Chondrocyte (in vitro differentiated cells): ENCODE data around the gene FAM83E. TPM values are rescaled to one million over a fixed set of nuclear protein-coding genes. Genes with fewer than 3 reads are reported as not detected.

Source experiments
- DNase-seq: peaks from one replicate; pipeline ENCODE4 v3.0.0; 2021; ENCODE audit warnings: mixed read lengths, low spot score
- H3K27ac Mint-ChIP-seq: one replicate; pipeline ENCODE4 v1.8.0; 2021; ENCODE audit warnings: mild to moderate bottlenecking, moderate library complexity, mixed read lengths; ENCODE audit not compliant: unreplicated experiment
- H3K27me3 Mint-ChIP-seq: 2 replicates; pipeline ENCODE4 v1.8.0; 2021; ENCODE audit warnings: low read depth, mixed read lengths
- H3K36me3 Mint-ChIP-seq: 2 replicates; pipeline ENCODE4 v1.8.0; 2021; ENCODE audit warnings: low read depth, mixed read lengths
- H3K4me1 Mint-ChIP-seq: 2 replicates; pipeline ENCODE4 v1.8.0; 2021; ENCODE audit warnings: low read depth, mild to moderate bottlenecking, mixed read lengths
- H3K4me3 Mint-ChIP-seq: one replicate; pipeline ENCODE4 v1.8.0; 2021; ENCODE audit warnings: mild to moderate bottlenecking, moderate library complexity, mixed read lengths; ENCODE audit not compliant: unreplicated experiment
- H3K9me3 Mint-ChIP-seq: 2 replicates; pipeline ENCODE4 v1.8.0; 2021; ENCODE audit warnings: low read depth, mixed read lengths
- total RNA-seq: library from RNA; stranded (reverse); gene quantifications from 3 replicates; pipeline ENCODE4 v1.2.1, GENCODE V29; 2021
- TF ChIP-seq, protein P1 (sequence below): fragments of 200-600 bp; sonication (generic); IDR thresholded peaks from 2 replicates; pipeline ENCODE4 v1.5.0; 2021; ENCODE audit warnings: antibody characterized with exemption, mild to moderate bottlenecking, moderate library complexity

The FAM83E gene
- total RNA-seq, 1 donor from 2014 or later = 0.67 TPM

DNA sequence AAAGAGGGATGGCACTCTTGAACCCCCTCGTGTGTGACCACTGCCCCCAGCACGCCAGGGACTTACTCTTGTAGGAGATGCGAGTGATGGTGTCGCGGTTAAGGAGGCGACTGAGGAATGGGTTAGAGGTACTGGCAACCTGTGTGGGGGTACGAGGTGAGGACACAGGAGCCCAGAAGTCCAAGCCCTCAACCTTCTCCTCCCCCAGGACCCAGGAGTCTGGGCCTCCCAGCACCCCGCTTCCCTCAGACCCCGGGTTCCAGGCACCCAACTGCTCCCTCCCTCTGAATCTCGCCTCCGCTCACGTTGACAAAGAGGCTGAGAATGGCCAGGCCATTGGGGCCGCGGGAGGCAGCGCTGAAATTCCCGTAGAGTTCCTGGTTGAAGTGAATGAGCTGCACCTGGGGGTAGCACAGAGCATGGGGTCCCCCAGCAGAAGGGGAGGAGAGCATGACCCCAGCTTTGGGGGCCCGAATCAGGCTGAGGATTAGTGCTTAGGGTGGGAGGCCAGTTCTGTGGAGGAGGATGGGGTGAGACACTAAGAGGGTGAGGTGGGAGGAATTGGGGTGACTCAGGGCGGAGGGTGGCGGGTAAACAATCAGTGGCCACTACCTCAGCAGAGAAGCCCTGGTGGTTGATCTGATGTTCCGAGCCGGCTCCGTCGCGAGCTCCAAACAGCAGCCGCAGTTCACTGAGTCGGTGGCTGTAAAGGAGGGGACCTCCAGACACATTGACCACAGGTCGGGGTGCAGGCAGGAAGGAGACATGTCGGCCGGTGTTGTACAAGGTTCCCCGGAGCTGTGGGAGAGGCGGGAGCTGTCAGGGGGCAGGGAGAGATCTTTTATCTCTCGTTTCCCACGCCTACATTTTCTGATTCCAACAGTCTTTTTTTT lies 24.9 kb upstream of the FAM83E start:
- no peaks in the 10 kb centered on the region for H3K27me3 Mint-ChIP-seq
- DNase-seq = no peak
- H3K9me3 Mint-ChIP-seq = no peaks in the 10 kb centered on the region
- H3K27ac Mint-ChIP-seq = no peak overlapping the region
- no peak overlapping the region for H3K4me3 Mint-ChIP-seq
- TF ChIP-seq, protein P1, sequence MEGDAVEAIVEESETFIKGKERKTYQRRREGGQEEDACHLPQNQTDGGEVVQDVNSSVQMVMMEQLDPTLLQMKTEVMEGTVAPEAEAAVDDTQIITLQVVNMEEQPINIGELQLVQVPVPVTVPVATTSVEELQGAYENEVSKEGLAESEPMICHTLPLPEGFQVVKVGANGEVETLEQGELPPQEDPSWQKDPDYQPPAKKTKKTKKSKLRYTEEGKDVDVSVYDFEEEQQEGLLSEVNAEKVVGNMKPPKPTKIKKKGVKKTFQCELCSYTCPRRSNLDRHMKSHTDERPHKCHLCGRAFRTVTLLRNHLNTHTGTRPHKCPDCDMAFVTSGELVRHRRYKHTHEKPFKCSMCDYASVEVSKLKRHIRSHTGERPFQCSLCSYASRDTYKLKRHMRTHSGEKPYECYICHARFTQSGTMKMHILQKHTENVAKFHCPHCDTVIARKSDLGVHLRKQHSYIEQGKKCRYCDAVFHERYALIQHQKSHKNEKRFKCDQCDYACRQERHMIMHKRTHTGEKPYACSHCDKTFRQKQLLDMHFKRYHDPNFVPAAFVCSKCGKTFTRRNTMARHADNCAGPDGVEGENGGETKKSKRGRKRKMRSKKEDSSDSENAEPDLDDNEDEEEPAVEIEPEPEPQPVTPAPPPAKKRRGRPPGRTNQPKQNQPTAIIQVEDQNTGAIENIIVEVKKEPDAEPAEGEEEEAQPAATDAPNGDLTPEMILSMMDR = no peak
- H3K36me3 Mint-ChIP-seq = no peaks in the 10 kb centered on the region
- peaks cover 32% of the 10 kb centered on the region for H3K4me1 Mint-ChIP-seq

DNA sequence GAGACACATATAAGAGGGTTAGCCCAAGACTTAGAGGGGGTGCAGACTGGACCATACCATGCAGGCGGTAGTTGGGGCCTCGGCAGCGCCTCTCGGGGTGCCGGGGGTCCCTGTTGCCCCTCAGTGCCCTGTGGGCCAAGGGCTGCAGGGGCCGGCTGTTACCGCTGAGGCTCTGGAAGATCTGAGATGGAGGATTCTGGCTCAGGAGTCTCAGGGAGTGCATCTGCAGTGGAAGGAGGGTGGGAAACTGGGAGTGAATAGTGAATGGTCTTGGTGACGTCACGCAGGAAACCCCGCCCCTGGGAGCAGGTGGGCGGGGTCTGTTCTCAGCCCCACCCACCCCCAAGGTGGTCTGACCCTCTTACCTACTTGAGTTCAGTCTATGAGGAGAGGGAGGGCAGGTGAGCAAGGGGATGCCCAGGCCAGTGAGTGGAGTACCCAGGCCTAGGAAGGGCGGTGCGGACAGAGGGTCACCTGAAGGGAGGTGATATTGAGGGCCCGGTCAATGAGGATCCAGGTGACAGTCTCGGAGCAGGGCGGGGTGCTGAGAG lies 24.0 kb upstream of the FAM83E start:
- Mint-ChIP-seq H3K27me3 (no peaks in the 10 kb centered on the region), H3K4me3 (no peak overlapping the region), H3K4me1 (peaks cover 39% of the 10 kb centered on the region), H3K27ac (no peak overlapping the region), H3K9me3 (no peaks in the 10 kb centered on the region), H3K36me3 (no peaks in the 10 kb centered on the region)
- DNase-seq = no peak
- TF ChIP-seq, protein P1 = no peak

DNA sequence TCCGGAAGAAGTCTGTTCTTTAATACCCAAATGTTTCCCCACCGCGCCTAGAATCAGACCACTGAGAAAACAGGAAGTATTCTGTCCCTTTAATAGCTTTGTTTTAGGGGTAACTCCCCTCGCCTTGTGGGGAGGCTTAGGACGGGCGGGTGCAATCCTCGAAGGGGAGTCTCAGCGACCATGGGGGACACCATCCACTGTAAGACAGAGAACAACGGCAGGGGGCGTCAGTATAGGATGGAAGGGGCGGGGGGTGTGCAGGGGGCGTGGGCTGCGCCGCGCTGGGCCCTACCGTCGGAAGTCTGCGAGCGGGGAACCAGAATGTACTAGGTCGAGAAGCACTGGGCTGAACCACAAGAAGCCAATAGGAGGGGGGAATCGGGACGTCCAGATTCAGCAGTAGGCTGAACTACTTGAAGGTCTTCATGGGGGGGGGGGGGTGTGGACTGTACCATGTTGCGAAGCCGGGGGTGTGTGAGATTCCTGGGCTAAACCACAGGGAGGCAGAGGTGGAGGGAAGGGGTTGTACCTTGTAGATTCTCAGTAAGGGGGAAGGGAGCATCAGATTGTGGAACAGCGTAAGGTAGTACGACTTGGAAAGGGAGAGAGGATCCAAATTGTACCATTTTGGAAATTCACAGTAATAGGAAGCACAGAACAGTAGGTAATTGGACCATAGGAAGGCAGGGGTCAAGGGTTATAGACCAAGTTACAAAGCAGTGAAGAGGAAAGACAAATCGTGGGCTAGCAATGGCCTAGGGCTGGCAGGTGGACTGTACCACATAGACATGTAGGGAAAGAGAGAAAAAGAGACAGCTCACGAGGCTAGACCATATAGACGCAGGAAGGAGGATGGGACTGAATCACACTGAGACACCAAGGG lies 23.3 kb upstream of the FAM83E start:
- peak overlapping the region; percentile 94 for H3K4me3 Mint-ChIP-seq
- H3K27ac Mint-ChIP-seq = peak overlapping the region; percentile 100
- peaks cover 41% of the 10 kb centered on the region for H3K4me1 Mint-ChIP-seq
- no peaks in the 10 kb centered on the region for H3K36me3 Mint-ChIP-seq
- TF ChIP-seq, protein P1 = peak; percentile 58
- no peaks in the 10 kb centered on the region for H3K27me3 Mint-ChIP-seq
- no peak for DNase-seq
- no peaks in the 10 kb centered on the region for H3K9me3 Mint-ChIP-seq

DNA sequence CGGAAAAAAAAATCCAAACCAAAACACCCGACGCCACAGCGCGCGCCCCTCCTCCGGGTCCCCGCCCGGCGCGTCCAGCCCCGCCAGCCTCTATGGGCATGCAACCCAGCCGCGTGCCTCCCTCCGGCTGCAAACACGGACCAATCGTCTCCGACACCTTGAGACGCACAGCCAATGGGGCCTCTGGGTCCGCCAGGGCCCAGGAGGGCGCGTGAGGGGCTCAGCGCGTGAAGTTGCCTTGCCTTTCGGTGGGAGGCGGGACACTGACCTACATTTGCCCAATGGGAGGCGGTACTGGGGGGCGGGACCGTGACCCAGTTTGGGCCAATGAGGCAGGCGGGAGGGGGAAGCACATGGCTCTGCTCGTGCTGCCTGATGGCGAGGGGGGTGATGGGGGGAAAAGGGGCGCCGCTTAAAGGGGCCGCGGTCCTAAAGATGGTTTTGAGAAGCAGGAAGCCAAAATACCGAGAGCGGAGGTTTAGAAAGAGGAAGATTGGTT lies 22.6 kb upstream of the FAM83E start:
- Mint-ChIP-seq H3K27me3 (no peaks in the 10 kb centered on the region), H3K27ac (peak overlapping the region; percentile 100), H3K36me3 (no peaks in the 10 kb centered on the region), H3K4me3 (peak overlapping the region; percentile 94), H3K4me1 (peaks cover 43% of the 10 kb centered on the region), H3K9me3 (no peaks in the 10 kb centered on the region)
- peak; percentile 99 for DNase-seq
- TF ChIP-seq, protein P1 = no peak
